ENCODE results near the gene CACNA1I.

DNA sequence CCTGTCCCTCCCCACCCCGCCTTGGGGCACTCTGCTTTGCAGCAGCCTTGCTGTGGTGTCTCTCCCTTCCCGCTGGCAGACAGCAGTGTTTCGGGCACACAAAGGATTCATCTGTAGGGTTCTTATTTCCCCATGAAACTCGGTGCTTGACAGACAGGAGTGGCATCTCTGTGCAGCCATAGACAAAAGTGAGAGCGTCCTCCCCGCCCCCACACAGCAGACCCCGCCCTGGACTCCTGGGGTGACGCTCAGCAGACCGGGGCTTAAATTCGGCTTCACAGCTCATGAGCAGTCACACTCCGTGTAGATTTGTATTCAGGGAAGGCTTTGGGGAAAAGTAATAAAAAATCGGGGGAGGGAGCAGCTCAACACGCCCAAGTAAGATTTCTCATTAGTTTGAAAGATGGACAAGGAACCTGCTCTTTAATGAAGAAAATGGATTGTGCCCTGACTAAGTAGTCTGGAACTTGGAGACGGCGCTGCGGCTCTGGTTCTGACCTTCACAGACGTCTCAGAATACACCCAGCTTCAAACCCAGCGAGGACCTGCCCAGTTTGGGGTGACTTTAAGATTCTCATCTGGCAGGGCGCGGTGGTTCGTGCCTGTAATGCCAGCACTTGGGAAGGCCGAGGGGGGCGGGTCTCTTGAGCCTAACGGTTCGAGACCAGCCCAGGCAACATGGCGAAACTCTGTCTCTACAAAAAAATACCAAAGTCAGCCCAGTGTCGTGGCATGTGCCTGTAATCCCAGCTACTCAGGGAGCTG lies 136.0 kb downstream of the CACNA1I start:
- TF ChIP-seq, protein P1, sequence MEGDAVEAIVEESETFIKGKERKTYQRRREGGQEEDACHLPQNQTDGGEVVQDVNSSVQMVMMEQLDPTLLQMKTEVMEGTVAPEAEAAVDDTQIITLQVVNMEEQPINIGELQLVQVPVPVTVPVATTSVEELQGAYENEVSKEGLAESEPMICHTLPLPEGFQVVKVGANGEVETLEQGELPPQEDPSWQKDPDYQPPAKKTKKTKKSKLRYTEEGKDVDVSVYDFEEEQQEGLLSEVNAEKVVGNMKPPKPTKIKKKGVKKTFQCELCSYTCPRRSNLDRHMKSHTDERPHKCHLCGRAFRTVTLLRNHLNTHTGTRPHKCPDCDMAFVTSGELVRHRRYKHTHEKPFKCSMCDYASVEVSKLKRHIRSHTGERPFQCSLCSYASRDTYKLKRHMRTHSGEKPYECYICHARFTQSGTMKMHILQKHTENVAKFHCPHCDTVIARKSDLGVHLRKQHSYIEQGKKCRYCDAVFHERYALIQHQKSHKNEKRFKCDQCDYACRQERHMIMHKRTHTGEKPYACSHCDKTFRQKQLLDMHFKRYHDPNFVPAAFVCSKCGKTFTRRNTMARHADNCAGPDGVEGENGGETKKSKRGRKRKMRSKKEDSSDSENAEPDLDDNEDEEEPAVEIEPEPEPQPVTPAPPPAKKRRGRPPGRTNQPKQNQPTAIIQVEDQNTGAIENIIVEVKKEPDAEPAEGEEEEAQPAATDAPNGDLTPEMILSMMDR (IDR thresholded peaks at IDR 0.05 in 2 of 3, conservative IDR thresholded peaks at IDR 0.05 in 1 of 3; ENCODE audit: borderline replicate concordance in 1 of 3, insufficient read depth in 1 of 3, low read depth in 2 of 3, low read length in 2 of 3): no peak
- TF ChIP-seq SP1 (IDR thresholded peaks at IDR 0.05; ENCODE audit: low read depth) (no peak), SRF (IDR thresholded peaks at IDR 0.05; ENCODE audit: low read depth) (no peak), ZFX (IDR thresholded peaks at IDR 0.05) (no peak), ELF1 (IDR thresholded peaks at IDR 0.05; ENCODE audit: borderline replicate concordance, low read depth) (no peak), POLR2AphosphoS5 (IDR thresholded peaks at IDR 0.05; ENCODE audit: low read depth, low read length) (no peak), POLR2A (IDR thresholded peaks at IDR 0.05; ENCODE audit: borderline replicate concordance, extremely low read depth, insufficient read depth, insufficient read length) (no peak), CEBPB (IDR thresholded peaks at IDR 0.05; ENCODE audit: low read depth) (no peak)
- TF ChIP-seq, protein P2, sequence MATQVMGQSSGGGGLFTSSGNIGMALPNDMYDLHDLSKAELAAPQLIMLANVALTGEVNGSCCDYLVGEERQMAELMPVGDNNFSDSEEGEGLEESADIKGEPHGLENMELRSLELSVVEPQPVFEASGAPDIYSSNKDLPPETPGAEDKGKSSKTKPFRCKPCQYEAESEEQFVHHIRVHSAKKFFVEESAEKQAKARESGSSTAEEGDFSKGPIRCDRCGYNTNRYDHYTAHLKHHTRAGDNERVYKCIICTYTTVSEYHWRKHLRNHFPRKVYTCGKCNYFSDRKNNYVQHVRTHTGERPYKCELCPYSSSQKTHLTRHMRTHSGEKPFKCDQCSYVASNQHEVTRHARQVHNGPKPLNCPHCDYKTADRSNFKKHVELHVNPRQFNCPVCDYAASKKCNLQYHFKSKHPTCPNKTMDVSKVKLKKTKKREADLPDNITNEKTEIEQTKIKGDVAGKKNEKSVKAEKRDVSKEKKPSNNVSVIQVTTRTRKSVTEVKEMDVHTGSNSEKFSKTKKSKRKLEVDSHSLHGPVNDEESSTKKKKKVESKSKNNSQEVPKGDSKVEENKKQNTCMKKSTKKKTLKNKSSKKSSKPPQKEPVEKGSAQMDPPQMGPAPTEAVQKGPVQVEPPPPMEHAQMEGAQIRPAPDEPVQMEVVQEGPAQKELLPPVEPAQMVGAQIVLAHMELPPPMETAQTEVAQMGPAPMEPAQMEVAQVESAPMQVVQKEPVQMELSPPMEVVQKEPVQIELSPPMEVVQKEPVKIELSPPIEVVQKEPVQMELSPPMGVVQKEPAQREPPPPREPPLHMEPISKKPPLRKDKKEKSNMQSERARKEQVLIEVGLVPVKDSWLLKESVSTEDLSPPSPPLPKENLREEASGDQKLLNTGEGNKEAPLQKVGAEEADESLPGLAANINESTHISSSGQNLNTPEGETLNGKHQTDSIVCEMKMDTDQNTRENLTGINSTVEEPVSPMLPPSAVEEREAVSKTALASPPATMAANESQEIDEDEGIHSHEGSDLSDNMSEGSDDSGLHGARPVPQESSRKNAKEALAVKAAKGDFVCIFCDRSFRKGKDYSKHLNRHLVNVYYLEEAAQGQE (IDR thresholded peaks at IDR 0.05; ENCODE audit: low read depth): no peak
- TF ChIP-seq, protein P3, sequence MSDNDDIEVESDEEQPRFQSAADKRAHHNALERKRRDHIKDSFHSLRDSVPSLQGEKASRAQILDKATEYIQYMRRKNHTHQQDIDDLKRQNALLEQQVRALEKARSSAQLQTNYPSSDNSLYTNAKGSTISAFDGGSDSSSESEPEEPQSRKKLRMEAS (IDR thresholded peaks at IDR 0.05): no peak
